IPS-18a (cell line): Measurements from ENCODE around the gene RBM42.
A peak's percentile ranks its signal among the peaks of the same experiment; 100 is the strongest.
"Not testable (repeated sequence)": the region's sequence is repeated elsewhere in the genome, so short reads cannot be mapped to it uniquely, and the experiment has no call there.

Source experiments
- H3K27ac ChIP-seq: one replicate; pipeline ENCODE4 v1.5.1; 2013; ENCODE audit warnings: low read length
- H3K27me3 ChIP-seq: one replicate; pipeline ENCODE4 v1.6.1; 2013; ENCODE audit warnings: mild to moderate bottlenecking, low read length; ENCODE audit not compliant: control insufficient read depth, insufficient read depth
- H3K36me3 ChIP-seq: one replicate; pipeline ENCODE4 v1.6.1; 2013; ENCODE audit warnings: low read depth, low read length; ENCODE audit not compliant: control insufficient read depth
- H3K4me1 ChIP-seq: one replicate; pipeline ENCODE4 v1.6.1; 2013; ENCODE audit warnings: low read depth, low read length; ENCODE audit not compliant: control insufficient read depth
- H3K4me3 ChIP-seq: one replicate; pipeline ENCODE4 v1.5.1; 2013; ENCODE audit warnings: low read length
- H3K9ac ChIP-seq: one replicate; pipeline ENCODE4 v1.6.1; 2013; ENCODE audit warnings: mild to moderate bottlenecking, low read length, moderate library complexity
- H3K9me3 ChIP-seq: one replicate; pipeline ENCODE4 v1.6.1; 2013; ENCODE audit warnings: low read depth, low read length; ENCODE audit not compliant: control insufficient read depth

The RBM42 gene, protein sequence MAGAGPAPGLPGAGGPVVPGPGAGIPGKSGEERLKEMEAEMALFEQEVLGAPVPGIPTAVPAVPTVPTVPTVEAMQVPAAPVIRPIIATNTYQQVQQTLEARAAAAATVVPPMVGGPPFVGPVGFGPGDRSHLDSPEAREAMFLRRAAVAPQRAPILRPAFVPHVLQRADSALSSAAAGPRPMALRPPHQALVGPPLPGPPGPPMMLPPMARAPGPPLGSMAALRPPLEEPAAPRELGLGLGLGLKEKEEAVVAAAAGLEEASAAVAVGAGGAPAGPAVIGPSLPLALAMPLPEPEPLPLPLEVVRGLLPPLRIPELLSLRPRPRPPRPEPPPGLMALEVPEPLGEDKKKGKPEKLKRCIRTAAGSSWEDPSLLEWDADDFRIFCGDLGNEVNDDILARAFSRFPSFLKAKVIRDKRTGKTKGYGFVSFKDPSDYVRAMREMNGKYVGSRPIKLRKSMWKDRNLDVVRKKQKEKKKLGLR

DNA sequence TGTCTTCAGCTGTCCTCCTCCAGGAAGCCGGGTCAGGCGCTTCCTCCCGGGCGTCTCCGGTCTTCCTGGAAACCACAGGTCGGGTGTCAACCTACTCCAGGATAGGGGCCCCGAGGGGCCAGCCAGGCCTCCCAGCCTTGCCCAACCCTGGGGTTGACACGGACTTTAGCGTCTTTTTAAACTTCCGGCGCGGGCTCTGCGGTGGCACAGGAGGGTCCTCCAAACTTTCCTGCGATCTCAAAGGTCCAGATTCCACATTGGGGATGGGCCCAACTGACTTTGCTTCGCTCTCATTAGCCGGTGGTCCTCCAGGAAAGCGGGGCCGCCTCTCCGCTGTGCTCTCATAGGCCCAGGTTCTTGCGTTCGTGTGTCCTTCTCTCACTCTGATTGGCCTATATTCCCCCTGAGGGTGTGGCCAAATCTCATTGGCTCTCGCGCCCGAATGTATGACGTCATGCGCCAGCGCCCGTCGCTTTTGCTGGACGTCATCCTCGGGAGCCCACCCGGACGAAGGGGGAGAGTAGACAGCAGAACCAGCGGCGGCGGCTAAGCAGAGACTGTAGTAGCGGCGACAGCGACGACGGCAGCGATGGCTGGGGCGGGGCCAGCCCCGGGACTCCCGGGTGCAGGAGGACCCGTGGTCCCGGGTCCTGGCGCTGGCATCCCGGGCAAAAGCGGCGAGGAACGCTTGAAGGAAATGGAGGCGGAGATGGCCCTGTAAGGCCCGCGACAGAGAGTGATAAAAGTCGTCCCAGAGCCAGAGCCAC lies at the start of gene RBM42:
Gene RBM42, plus strand, starts transcription at position 472 of the 767 bp plus-strand sequence. Its CDS starts 118 bp downstream, at position 590.
- H3K4me3 ChIP-seq: peak within 1 kb of the TSS; percentile 81
- no peaks in the 10 kb centered on the region for H3K4me1 ChIP-seq
- H3K9me3 ChIP-seq: no peaks in the 10 kb centered on the region
- H3K36me3 ChIP-seq: peaks cover 24% of the 10 kb centered on the region
- no peaks in the 10 kb centered on the region for H3K27me3 ChIP-seq
- H3K9ac ChIP-seq: peak within 1 kb of the TSS; percentile 63
- peak within 1 kb of the TSS; percentile 42 for H3K27ac ChIP-seq

DNA sequence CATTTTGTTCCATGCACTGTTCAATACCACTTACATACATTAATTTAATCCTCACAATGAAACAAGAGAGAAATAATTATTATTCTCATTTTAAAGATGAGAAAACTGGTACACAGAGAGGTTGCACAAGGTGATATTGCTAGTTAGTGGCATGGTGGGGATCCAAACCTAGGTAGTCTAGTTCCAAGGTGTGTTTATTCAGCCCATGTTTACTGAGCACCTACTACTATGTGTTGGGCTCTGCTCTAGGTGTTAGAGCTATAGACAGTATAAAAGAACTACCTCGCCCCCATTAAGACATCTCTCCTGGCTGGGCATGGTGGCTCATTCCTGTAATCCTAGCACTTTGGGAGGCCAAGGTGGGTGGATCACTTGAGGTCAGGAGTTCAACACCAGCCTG lies 46.1 kb upstream of the RBM42 start:
- H3K4me1 ChIP-seq: no peaks in the 10 kb centered on the region
- no peak overlapping the region for H3K9ac ChIP-seq
- H3K27me3 ChIP-seq: peaks cover 17% of the 10 kb centered on the region
- H3K9me3 ChIP-seq: no peaks in the 10 kb centered on the region
- H3K4me3 ChIP-seq: no peak overlapping the region
- H3K36me3 ChIP-seq: no peaks in the 10 kb centered on the region
- no peak overlapping the region for H3K27ac ChIP-seq

DNA sequence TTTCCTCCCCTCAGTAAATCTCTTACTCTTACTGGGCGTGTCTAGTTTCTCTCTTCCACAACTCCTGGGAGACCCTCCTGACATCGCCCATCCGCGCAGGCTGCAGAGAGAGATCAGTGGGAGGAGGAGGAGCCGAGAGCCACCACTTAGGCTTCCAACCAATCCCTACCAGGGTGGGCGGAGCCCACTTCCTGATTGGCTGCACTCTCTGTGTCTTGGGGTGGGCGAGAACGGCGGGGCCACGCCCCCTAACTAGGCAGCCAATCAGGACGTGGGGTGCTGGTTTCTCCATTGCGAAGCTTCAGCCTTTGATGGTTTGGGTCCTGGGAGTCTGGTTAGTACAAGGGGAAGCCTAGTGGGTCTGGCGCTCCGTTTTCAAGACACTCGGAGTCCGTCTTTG lies 43.0 kb upstream of the RBM42 start, which contains the start of gene PMIS2:
Gene PMIS2, plus strand, starts transcription at position 326 of the 400 bp plus-strand sequence. CDS start 87 bp downstream, outside the sequence.
- Histone ChIP-seq H3K9ac (no peak within 1 kb of the TSS), H3K4me3 (no peak within 1 kb of the TSS), H3K9me3 (no peaks in the 10 kb centered on the region), H3K27ac (no peak within 1 kb of the TSS), H3K27me3 (peaks cover 22% of the 10 kb centered on the region), H3K4me1 (no peaks in the 10 kb centered on the region), H3K36me3 (no peaks in the 10 kb centered on the region)

DNA sequence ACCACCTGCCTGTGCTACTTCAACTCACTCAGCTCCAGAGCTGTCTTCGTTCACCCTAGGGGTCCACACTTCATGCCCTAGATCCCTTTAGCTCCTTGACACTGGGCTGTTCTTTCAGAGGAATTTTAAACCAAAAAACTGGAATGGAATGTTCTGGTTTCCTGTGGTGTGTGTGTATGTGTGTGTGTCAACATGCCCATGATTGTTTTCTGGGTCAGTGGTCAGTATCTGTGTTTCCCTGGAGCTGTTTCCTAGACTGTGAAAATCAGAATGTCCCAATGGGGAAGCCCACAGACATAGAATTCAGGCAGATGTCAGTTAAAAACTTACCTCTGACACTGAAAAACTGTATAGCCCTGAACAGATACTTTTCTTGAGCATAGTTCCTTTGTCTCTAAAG lies 41.5 kb upstream of the RBM42 start:
- H3K9ac ChIP-seq: no peak overlapping the region
- H3K4me3 ChIP-seq: no peak overlapping the region
- no peaks in the 10 kb centered on the region for H3K9me3 ChIP-seq
- no peaks in the 10 kb centered on the region for H3K36me3 ChIP-seq
- no peaks in the 10 kb centered on the region for H3K4me1 ChIP-seq
- no peak overlapping the region for H3K27ac ChIP-seq
- H3K27me3 ChIP-seq: peaks cover 22% of the 10 kb centered on the region

DNA sequence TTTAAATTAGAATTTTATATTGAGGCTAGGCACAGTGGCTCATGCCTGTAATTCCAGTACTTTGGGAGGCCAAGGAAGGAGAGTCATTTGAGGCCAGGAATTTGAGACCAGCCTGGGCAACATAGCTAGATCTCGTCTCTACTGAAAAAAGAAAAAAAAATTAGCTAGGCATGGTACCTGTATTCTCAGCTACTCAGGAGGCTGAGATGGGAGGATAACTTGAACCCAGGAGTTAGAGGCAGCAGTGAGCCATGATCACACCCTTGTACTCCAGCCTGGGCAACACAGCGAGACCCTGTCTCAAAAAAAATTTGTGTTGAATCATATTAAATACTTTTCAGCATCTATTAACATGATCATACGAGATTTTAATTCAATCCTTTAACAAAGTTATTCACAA lies 38.0 kb upstream of the RBM42 start:
- Histone ChIP-seq H3K36me3 (no peaks in the 10 kb centered on the region), H3K4me3 (no peak overlapping the region), H3K9ac (no peak overlapping the region), H3K27me3 (peaks cover 11% of the 10 kb centered on the region), H3K27ac (no peak overlapping the region), H3K9me3 (no peaks in the 10 kb centered on the region), H3K4me1 (no peaks in the 10 kb centered on the region)

DNA sequence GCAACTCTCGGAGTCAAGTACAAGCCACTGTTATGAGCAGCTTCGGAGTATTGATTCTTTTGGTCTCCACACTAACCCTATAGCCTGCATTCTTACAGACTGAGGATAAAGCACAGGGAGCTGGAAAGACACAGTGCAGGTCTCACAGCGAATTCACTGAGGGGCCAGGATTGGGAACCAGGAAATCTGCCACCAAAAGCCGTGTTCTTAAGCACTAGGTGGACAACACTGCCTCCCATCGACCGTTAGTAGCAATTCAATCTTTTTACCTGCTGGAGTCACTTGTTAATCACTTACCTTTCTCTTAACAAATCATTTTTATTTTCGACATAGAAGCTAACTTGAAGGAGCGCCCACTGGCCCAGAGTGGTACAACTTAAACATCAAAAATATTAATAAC lies 36.6 kb upstream of the RBM42 start:
- H3K9me3 ChIP-seq: no peaks in the 10 kb centered on the region
- no peaks in the 10 kb centered on the region for H3K36me3 ChIP-seq
- H3K4me1 ChIP-seq: no peaks in the 10 kb centered on the region
- no peak overlapping the region for H3K27ac ChIP-seq
- H3K9ac ChIP-seq: no peak overlapping the region
- peaks cover 10% of the 10 kb centered on the region for H3K27me3 ChIP-seq
- no peak overlapping the region for H3K4me3 ChIP-seq

DNA sequence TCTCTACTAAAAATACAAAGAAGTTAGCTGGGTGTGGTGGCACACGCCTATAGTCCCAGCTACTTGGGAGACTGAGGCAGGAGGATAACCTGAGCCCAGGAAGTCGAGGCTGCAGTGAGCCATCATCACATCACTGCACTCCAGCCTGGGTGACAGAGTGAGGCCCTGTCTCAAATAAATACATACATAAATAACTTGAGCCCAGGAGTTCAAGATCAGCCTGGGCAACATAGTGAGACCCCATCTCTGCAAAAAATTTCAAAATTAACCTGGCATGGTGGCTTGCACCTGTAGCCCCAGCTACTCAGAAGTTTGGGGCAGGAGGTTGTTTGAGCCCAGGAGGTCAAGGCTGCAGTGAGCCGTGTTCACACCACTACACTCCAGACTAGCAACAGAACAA lies 33.8 kb upstream of the RBM42 start:
- not testable (repeated sequence) for H3K9ac ChIP-seq, H3K27me3 ChIP-seq, H3K4me1 ChIP-seq, H3K27ac ChIP-seq, H3K4me3 ChIP-seq, H3K36me3 ChIP-seq, H3K9me3 ChIP-seq

DNA sequence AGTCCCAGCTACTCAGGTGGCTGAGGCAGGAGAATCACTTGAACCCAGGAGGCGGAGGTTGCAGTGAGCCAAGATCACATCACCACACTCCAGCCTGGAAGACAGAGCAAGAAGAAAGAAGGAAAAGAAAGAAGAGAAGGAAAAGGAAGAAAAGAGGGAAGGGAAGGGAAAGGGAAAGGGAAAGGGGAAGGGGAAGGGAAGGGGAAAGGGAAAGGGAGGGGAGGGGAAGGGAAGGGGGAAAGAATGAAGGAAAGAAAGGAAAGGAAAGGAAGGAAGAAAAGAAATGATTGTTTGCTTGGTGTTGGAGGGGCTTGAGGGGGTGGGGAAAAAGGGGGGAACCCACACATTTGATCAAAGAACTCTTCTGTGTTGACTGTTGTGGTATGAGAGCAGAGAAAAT lies 32.9 kb upstream of the RBM42 start:
- Histone ChIP-seq H3K9me3 (no peaks in the 10 kb centered on the region), H3K4me3 (no peak overlapping the region), H3K27me3 (no peaks in the 10 kb centered on the region), H3K9ac (no peak overlapping the region), H3K4me1 (no peaks in the 10 kb centered on the region), H3K36me3 (no peaks in the 10 kb centered on the region), H3K27ac (no peak overlapping the region)

DNA sequence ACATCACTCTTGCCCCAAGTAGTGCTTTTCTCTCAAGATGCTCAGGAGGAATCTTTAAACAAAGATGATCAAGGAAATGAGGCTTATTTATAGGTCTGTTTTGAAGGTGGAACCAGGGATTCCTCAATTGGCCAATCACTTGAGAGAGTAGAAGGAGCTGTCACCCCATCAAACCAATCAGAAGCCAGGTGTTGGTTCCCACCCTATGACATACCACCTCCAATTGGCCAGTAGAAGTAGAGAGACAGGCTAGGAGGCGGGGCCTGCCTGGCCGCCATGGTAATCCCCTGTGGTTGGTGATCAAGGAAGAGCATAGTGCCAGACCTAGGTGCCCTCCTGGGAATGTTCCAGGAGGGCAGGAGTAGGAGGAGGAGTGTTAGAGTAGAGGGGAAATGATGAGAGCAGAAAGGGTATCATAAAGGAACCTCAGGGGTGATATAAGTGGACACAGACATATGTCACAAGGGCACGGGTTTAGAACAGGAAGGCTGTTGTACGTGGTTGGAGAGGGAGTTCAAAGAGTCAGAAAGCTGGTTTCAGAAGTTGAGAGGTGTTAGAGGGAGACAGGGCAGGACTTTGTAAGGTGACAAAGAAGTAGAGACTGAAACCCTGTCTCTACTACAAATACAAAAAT lies 32.4 kb upstream of the RBM42 start:
- H3K4me3 ChIP-seq: no peak overlapping the region
- no peak overlapping the region for H3K9ac ChIP-seq
- H3K9me3 ChIP-seq: no peaks in the 10 kb centered on the region
- no peaks in the 10 kb centered on the region for H3K27me3 ChIP-seq
- H3K36me3 ChIP-seq: no peaks in the 10 kb centered on the region
- H3K27ac ChIP-seq: no peak overlapping the region
- H3K4me1 ChIP-seq: no peaks in the 10 kb centered on the region

DNA sequence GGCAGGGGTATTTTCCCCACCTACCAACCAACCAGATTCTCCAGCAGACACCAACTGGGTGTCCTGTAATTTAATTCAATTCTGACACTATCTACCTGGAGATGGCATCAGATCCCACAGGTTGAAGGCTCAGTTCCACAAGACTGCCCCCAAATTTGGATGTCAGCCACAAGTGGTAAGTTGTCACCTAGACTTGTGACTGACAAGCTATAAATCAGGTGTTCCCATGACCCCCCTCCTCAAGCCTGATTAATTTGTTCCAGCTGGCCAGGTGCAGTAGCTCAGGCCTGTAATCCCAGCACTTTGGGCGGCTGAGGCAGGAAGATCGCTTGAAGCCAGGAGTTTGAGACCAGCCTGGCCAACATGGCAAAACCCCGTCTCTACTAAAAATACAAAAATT lies 26.9 kb upstream of the RBM42 start:
- H3K4me1 ChIP-seq: no peaks in the 10 kb centered on the region
- no peaks in the 10 kb centered on the region for H3K9me3 ChIP-seq
- H3K27me3 ChIP-seq: no peaks in the 10 kb centered on the region
- no peak overlapping the region for H3K9ac ChIP-seq
- no peak overlapping the region for H3K4me3 ChIP-seq
- H3K27ac ChIP-seq: no peak overlapping the region
- H3K36me3 ChIP-seq: no peaks in the 10 kb centered on the region

DNA sequence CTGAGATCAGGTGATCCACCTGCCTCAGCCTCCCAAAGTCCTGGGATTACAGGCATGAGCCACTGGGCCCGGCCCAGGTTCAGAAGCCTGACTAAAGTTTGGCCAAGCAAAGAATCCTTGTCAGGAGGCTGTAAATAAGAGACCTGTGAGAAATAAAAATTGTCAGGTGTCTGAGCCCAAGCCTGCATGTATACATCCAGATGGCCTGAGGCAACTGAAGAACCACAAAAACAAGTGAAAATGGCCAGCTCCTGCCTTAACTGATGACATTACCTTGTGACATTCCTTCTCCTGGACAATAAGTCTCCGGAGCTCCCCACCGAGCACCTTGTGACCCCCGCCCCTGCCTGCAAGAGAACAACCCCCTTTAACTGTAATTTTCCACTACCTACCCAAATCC lies 24.4 kb upstream of the RBM42 start:
- H3K27me3 ChIP-seq, H3K4me3 ChIP-seq, H3K9me3 ChIP-seq, H3K27ac ChIP-seq, H3K4me1 ChIP-seq, H3K9ac ChIP-seq, H3K36me3 ChIP-seq: not testable (repeated sequence)
